ENCODE measurements around the gene SPTBN4.
A peak's percentile ranks its signal among the peaks of the same experiment; 100 is the strongest.
"Not testable (repeated sequence)": the region's sequence is repeated elsewhere in the genome, so short reads cannot be mapped to it uniquely, and the experiment has no call there.

The SPTBN4 gene

DNA sequence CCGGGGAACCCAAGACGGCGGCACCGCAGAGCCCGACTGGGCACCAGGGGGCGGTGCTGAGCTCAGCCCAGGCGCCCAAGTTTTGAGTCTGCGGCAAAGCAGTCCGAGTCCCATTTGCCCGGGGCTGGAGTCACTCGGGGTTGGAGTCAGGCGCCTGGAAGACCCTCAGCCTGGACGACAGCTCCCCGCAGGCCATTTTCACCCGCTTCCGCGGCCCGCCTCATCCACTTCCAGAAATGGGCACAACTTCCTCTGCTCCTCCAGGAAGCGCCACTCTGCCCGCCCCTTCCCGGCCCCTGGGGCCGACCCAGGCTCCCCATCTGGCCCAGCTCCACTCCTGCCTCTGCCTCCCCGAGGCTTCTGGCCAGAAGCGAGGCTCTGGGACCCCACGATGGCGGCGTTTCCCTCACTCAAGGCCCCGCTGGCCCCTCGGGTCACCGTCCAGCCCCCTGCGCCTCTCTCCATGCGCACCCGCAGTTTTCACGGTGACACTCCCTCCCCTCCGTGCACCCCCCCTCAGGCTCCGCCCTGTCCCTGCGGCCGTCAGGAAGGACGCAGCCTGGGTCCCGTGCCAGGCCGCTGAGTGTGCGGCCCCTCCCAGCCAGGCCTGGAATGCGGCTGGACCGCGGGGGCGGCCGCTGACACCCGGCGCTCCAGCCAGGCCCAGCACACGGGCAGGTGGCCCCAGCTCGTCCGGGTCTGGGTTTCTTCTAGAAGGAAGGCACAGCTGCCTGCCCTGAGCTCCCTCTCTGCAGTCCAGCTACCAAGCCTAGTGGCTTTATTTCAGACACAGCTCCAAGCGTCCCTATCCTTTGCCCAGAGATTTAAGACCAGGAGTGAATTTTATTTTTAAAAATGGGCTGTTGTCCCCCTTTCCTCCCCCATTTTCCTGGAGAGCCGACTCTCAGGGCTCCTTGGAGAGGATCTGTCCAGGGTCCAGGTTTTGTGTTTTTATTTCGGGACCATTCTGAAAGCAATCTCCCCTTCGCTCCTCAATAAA is 45.7 kb upstream of the SPTBN4 start:
- H3K27ac ChIP-seq: peak overlapping the region; percentile 87
- TF ChIP-seq, protein P1, sequence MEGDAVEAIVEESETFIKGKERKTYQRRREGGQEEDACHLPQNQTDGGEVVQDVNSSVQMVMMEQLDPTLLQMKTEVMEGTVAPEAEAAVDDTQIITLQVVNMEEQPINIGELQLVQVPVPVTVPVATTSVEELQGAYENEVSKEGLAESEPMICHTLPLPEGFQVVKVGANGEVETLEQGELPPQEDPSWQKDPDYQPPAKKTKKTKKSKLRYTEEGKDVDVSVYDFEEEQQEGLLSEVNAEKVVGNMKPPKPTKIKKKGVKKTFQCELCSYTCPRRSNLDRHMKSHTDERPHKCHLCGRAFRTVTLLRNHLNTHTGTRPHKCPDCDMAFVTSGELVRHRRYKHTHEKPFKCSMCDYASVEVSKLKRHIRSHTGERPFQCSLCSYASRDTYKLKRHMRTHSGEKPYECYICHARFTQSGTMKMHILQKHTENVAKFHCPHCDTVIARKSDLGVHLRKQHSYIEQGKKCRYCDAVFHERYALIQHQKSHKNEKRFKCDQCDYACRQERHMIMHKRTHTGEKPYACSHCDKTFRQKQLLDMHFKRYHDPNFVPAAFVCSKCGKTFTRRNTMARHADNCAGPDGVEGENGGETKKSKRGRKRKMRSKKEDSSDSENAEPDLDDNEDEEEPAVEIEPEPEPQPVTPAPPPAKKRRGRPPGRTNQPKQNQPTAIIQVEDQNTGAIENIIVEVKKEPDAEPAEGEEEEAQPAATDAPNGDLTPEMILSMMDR (IDR thresholded peaks at IDR 0.05): peak; percentile 99
- no peak for TF ChIP-seq ZFX (IDR thresholded peaks at IDR 0.05; ENCODE audit: borderline replicate concordance)

DNA sequence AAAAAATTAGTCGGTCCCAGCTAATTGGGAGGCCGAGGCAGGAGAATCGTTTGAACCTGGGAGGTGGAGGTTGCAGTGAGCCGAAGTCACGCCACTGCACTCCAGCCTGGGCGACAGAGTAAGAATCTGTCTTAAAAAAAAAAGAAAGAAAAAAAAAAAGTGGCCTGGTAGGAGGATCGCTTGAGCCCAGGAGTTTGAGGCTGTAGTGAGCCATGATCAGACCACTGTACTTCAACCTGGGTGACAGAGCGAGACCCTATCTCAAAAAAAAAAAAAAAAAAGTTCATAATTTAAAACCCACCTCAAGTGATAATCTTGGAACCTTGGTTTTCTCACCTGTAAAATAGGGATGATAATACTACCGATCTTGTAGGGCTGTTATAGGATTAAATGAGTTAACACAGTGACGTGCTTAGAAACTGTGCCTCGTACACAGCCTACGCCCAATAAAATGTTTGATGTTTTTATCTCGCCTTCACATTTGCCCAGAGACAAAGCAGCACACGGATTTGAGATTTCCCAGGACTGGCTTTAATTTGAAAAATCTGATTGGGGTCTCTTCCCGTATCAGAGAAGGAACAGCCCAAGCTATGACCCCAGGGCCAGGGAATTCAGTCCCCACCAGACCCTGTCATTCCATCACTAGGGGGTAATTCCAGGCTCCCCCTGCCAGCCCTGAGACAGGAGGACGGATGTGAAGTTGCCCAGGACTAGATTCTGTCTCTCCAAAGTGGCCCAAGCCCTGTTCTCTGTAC is 44.6 kb upstream of the SPTBN4 start:
- TF ChIP-seq, protein P1 (IDR thresholded peaks at IDR 0.05): no peak
- TF ChIP-seq ZFX (IDR thresholded peaks at IDR 0.05; ENCODE audit: borderline replicate concordance): no peak
- peak overlapping the region; percentile 87 for H3K27ac ChIP-seq

GRCh38 chr19:40422748-40423566 is 43.8 kb upstream of the SPTBN4 start:
- TF ChIP-seq ZFX (IDR thresholded peaks at IDR 0.05; ENCODE audit: borderline replicate concordance): no peak
- H3K27ac ChIP-seq: peak overlapping the region; percentile 87

DNA sequence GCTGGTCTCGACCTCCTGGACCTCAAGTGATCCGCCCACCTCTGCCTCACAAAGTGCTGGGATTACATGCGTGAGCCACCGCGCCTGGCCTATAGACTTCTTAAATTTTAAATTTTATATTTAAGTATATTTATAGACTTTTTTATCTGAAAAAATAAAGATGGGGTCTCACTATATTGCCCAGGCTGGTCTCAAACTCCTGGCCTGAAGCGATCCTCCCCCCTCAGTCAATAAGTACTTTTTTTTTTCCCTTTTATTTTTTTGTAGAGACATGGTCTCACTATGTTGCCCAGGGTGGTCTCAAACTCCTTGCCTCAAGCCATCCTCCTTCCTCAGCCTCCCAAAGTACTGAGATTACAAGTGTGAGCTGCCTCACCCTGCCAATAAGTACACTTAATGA is 42.9 kb upstream of the SPTBN4 start:
- TF ChIP-seq ZFX (IDR thresholded peaks at IDR 0.05; ENCODE audit: borderline replicate concordance): no peak
- TF ChIP-seq, protein P1 (IDR thresholded peaks at IDR 0.05): no peak
- H3K27ac ChIP-seq: peak overlapping the region; percentile 99

DNA sequence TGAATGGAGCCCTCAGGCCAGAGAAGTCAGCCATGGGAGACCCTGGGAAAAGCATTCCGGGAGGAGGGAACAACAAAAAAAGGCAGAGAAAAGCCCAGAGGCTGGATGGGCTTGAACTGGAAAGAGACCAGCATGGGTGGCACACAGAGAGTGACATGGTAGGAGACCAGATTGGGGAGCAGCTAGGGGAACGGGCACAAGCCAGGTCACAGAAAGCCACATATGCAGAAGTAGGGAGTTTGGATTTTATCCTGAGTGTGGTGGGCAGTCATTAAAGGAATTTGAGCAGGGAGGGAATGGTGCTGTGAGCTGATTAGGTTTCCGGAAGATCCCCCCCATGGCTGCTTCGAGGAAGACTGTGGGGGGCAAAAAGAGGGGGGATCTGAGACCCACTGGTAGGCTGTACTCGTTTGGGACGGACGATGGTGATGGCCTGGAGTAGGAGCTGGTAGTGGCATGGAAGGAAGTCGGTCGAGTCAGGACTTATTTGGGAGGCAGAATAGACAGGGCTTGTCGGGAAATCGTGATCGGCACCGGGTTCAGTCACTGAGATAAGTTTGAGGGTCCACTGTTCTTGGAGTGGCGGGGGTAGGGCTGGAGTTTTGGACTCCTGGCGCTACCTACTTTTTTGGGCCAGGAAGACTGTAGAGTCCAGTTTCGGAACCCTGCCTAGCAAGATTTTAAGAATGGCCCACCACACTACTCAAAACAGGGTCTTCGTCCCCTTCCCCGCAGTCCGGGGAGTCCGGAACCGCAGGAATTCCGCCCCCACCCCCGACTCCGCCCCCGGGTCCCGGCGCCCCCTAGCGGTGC is 42.0 kb upstream of the SPTBN4 start:
- peak overlapping the region; percentile 99 for H3K27ac ChIP-seq
- TF ChIP-seq, protein P1 (IDR thresholded peaks at IDR 0.05): no peak
- TF ChIP-seq ZFX (IDR thresholded peaks at IDR 0.05; ENCODE audit: borderline replicate concordance): no peak

DNA sequence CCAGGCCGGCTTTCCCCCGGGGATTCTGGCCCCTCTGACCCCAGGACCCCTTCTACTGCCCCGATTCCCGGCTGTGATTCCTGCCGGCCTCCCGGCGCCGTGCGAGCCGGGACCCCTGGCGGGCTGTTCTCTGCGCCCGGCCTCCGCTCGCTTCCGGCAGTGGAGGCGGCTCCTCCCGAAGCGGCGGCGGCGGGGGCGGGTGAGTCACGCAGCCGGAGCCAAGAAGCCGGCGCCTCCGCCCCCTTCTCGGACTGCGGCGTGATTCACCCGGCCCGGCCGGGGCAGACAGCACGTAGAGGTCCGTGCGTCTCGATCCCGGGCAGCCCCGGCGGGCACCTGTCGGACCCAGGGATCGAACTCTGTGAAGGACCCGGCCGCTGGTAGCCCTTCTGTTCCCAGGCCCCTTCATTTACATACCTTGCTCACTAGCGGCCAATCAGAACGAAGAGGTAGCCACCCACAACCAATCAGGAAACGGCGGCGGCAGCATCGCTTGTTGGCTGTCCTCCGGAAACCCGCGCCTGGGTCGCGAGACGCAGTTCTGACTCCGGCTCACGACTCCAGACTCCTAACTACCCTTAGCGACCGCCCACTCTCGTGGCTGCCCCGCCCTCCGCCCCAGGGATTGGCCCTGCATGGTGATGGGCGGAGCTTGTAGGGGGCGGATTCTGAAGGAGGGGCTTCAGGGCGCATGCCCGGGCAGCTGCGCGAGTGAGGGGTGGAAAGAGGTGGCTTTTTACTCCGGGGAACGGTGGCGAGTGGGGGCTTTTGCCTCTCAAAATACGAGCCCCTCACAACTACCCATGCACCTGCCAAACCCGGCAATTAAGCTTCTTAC is 41.1 kb upstream of the SPTBN4 start, which contains the start of gene SERTAD1:
TSS of gene SERTAD1 (minus strand) at position 543 of the 838 bp plus-strand sequence. CDS start 2,446 bp downstream, outside the sequence.
- TF ChIP-seq ZFX (IDR thresholded peaks at IDR 0.05; ENCODE audit: borderline replicate concordance): no peak
- TF ChIP-seq, protein P1 (IDR thresholded peaks at IDR 0.05): peak; percentile 93
- peak within 1 kb of the TSS; percentile 99 for H3K27ac ChIP-seq

DNA sequence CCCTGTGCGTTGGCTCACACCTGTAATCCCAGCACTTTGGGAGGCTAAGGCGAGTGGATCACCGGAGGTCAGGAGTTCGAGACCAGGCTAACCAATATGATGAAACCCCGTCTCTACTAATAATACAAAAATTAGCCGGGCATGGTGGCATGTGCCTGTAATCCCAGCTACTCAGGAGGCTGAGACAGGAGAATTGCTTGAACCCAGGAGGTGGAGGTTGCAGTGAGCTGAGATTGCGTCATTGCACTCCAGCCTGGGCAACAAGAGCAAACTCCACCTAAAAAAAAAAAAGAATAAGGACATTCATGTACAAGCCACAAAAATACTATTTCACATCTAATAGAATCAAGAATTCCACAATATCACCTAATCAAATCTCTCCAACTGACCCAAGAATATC is 38.6 kb upstream of the SPTBN4 start:
- not testable (repeated sequence) for H3K27ac ChIP-seq

DNA sequence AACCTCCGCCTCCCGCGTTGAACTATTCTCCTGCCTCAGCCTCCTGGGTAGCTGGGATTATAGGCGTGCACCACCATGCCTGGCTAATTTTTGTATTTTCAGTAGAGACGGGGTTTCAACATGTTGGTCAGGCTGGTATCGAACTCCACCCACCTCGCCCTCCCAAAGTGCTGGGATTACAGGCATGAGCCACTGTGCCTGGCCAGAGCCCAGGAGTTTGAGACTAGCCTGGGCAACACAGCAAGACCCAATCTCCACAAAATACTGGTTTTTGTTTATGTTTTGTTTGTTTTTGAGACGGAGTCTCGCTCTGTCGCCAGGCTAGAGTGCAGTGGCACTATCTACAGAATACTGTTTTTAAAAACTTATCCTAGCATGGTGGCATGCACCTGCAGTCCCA is 36.6 kb upstream of the SPTBN4 start:
- not testable (repeated sequence) for H3K27ac ChIP-seq
